Activated T-cell treated with anti-CD3 and anti-CD28 coated beads for 1 hour (primary cell): ENCODE results near the gene PCMT1.

Source experiments
- DNase-seq: peaks from one replicate; pipeline ENCODE4 v3.0.0-alpha.2; 2020; ENCODE audit warnings: low read depth

Gene PCMT1

GRCh38 chr6:149855040-149855654 is 105.6 kb downstream of the PCMT1 start:
- DNase-seq, result no peak

- no peak for DNase-seq
Measured at GRCh38 chr6:149855741-149856140, 106.2 kb downstream of the PCMT1 start.

- no peak for DNase-seq
Measured at GRCh38 chr6:149856256-149856994, 106.9 kb downstream of the PCMT1 start.

- DNase-seq, result no peak
Measured at GRCh38 chr6:149857541-149857940, 108.0 kb downstream of the PCMT1 start.

- DNase-seq, result no peak
Measured at GRCh38 chr6:149859368-149859767, 109.8 kb downstream of the PCMT1 start.

GRCh38 chr6:149859938-149860337 is 110.4 kb downstream of the PCMT1 start:
- no peak for DNase-seq

GRCh38 chr6:149860513-149860833 is 110.9 kb downstream of the PCMT1 start:
- no peak for DNase-seq
